DMS79 treated with DMSO at 0.1 percent for 48 hours (cell line): Measurements from ENCODE around the gene LSM8.
A peak's percentile ranks its signal among the peaks of the same experiment; 100 is the strongest.
"Not testable (repeated sequence)": the region's sequence is repeated elsewhere in the genome, so short reads cannot be mapped to it uniquely, and the experiment has no call there.

Source experiments
- DNase-seq: peaks from one replicate; lab custom pipeline; 2025; lab: John Stamatoyannopoulos, UW

The LSM8 gene

DNA sequence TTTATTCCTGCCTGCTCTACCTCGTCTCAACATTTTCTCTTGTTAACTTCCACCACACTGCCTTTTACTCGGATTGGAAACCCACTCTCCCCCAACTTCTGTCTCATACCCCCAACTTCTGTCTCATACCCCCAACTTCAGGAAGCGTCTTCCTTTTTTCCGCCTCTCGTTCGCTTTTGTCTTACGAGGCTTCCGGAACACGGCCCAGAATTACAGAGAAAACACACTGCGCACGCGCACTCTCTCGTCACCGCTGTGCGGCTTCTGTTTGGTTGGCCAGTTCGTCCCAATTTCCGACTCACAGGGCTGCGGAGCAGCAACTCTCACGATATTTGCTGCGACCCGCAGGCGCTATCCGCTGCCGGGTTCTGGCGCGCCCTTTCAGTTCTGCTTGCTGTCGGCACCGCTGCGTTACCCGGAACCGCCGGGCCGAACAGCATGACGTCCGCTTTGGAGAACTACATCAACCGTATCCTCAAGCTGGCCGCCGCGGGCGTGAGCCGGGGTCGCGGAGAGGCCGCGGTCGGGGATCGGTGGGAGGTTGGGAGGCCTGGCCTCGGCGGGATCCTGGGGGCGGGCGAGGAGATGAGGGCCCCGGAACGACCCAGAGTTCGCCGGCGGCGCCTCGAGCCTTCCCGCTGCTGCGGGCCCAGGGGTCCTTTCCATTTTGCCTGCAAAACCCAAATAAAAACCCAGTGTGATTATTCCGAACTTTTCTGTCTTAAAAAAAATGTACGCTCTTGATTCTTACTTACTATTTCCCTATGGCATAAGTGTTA is at the start of gene LSM8:
Gene LSM8 (plus strand): TSS at position 379 of the 779 bp plus-strand sequence. CDS start 60 bp downstream, at position 439.
- DNase-seq = peak; percentile 100

DNA sequence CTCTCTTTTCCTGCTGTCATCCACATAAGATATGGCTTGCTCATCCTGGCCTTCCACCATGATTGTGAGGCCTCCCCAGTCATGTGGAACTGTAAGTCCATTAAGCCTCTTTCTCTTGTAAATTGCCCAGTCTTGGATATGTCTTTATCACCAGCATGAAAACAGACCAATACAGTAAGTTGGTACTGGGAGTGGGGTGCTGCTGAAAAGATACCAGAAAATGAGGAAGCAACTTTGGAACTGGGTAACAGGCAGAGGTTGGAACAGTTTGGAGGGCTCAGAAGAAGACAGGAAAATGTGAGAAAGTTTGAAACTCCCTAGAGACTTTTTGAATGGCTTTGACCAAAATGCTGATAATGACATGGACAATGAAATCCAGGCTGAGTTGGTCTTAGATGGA is 49.5 kb upstream of the LSM8 start:
- DNase-seq = not testable (repeated sequence)

DNA sequence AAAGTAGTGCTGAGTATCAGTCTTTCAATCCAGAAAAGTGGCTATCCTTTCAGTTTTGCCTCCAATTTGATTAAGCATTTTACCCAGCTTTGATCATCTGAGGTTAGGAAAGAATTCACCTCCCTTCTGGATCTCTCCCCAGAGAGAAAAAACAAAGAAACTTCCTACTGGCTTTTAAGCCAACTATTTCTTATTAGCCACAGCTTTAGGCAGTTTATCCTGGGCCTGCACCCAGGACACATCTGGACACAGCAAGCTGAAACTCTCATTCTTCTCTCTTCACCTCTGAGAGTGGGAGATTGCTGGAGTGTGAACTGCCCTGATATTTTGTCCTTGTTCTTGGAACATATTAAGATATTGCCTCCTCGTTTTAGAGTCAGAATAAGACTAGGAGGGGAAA is 43.5 kb upstream of the LSM8 start:
- DNase-seq = no peak

DNA sequence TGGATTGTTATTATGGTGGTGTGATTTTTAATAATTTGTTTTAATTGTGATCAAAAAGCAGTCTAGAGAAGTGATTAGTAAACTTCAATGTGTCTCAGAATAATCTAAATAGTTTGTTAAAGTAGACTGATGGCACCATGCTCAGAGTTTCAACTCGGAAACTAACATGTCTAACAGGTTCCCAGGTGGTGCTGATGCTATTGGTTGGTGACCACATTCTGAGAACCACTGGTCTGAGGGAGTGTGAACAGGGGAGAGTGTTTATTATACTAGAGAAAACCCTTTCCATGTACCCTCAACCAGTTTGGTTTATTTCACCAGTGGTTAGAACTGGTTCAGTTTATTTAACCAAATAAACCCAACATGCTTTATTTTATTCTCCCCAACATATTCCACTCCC is 42.0 kb upstream of the LSM8 start:
- DNase-seq = no peak

DNA sequence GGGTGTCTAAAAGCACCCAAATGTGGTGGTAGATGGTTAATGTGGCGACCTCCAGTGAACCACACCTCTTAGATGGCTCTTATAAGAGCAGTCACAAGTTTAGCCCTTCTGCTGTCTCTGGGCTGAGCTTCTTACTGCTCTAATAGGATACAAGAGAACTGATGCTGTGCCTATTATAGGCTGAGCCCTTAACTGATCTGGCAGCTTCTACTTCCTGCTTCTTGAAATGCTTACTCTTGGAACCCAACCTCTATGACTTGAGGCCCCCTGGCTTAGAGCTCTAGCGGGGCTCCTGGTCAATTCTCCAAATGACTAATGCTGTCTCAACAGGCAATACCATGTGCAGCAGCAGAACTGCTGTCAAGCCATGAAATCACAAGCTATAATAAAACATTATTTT is 35.0 kb upstream of the LSM8 start:
- no peak for DNase-seq

DNA sequence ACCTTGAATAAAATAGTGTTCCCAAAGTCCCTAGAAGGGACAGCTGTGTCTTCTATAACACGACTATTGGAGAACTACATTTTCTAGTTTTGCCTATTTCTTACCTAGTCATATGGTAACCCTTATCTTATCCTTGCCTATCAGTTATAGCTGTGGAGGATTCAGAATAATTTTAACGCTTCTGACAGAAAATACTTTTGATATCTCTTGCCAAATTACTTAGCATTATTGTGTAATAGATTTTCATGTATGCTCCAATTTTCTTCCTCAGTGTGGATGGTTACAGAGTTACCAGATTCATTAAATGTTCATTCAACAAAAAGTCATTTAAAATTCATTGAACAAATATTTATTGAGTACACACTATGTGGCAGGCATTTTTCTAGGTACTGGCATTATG is 34.6 kb upstream of the LSM8 start:
- DNase-seq = no peak

DNA sequence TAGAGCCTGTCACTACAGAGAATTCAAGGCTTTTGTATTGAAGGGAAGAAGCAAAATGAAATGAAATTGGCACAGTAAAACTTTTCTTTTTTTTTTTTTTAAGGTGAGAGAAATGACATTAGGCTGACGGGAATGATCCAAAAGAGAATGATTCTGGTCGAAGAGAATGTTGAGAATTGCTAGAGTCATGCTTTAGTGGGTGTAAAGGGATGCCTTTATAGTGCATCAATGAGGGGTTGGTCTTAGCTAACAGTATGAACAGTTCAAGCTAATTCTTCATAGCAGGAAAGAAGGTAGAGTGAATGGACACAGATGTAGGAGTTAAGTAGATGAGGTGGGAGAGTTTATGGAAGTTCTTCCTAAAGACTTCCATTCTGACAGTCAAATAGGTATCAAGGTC is 32.3 kb upstream of the LSM8 start:
- no peak for DNase-seq

DNA sequence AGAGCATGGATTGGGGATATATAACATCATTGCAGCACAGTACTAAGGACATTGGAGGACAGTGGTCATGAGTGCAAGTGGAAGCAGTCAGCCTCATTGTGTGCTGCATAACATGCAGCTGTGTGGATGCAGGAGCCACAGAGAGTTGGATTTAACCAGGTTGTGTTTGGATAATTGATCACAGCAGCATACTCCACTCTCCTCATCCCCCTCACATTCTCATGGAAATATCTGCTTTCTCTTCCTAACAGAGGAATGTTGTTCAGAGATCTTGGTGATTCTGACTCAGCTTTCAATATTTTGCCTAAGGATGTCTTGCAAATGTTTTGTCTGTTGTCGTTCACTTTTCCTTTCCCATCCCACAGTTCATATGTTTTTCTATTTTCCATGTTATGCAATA is 31.8 kb upstream of the LSM8 start:
- no peak for DNase-seq

DNA sequence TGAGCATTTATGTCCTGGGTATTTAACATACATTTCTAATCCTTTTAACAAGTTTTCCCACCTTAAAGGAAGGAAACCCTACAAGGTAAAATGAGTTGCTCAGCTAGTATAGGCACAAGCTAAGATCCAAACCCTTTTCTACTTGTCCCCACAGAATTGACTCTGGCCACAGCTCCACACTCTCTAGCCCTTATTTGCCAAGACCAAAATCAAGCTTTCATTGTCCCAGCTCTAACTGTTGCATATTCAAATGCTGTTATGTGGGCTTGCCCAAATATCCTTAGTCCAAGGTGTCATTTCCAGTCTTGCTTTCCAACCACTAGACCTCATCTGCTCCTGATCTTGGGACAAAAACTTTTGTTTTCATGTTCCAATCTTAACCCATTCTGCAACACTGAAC is 31.3 kb upstream of the LSM8 start:
- DNase-seq = no peak

DNA sequence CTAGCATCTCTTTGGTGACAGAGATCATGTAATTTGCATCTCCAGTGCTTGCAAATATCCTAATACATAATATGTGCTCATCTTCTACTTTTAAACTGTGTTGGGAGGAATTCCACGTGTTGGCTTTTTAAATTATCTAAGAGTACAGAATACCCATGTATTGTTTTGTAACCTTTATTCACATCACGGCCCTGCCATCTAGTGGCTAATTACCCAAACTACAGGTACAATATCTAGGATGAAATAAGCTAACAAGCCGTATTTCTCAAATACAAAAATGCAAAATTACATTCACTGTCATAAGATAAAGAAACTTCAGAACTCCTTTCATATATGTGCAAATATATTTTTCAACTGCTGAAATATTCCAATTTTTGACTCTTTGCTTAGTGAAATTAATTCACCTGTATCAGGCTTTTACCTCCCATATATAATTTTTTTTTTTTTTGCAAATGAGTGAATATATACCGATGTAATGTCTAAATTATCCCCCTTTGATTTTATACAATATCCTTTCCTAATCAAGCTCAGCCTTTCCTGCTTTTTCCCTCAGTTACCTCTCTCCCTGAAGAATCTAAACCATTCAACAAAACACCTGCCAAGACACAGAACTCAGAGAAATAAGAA is 30.3 kb upstream of the LSM8 start:
- DNase-seq = no peak

DNA sequence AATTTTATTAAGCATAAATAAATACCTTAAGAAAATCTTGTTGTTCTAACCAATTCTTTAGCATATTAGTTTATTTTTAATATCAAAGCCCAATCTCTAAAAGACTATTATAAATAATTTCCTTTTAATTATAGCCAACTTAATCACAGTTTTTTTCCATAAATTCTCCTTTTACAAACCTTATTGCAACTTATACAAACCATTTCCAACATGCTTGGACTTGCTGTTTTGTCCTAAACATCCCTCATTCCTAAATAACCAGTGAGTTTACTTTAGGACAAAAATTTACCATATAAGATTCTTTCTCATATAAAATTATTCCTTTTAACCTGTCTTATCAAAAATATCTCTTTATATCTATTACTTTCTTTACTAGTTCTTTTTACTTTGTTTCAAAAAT is 25.2 kb upstream of the LSM8 start:
- DNase-seq = peak; percentile 17

DNA sequence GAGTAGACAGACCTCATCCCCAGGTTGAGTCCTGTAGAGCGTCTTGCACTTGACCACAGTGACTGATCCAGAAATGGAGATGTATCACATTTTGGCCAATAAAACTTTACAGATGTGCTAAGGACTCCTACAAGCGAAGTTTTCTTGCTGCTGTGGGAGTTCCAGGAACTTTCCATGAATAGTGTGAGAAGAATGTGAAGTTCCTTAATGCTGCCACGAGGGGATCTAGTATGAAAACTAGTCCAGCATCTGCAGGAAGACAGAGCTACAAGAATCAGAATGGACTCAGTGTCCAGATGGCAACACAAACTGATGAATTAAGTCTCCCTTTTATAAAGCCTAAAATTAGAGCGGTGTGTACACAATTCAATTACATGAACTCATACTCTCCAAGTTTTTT is 14.8 kb upstream of the LSM8 start:
- no peak for DNase-seq

DNA sequence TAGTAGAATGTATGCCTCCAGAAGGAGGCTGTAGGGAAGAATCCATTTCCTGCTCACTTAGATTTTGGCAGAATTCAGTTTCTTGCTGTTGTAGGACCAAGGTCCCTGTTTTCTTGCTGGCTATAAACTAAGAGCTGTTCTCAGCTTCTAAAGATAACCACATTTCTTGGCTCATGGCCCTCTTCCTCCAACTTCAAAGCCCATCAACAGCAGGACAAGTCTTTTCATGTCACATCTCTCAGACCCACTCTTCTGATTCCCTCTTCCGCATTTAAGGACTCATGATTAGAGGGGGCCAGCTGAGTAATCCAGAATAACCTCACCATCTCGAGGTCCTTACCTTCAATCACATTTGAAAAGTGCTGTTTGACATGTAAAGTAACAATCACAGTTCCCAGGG is 8.2 kb upstream of the LSM8 start:
- DNase-seq = peak; percentile 91

DNA sequence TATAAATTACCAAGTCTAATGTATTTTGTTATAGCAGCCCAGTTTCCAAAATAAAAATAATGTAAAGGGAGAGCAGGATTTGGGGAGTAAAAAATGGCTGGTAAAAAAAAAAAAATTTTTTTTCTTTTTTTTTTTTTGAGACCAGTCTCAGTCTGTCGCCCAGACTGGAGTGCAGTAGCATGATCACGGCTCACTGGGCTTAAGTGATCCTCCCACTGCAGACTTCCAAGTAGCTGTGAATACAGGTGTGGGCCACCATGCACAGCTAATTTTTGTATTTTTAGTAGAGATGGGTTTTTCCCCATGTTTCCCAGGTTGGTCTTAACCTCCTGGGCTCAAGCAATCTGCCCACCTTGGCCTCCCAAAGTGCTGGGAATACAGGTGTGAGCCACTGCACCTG is 4.8 kb upstream of the LSM8 start:
- DNase-seq = no peak

DNA sequence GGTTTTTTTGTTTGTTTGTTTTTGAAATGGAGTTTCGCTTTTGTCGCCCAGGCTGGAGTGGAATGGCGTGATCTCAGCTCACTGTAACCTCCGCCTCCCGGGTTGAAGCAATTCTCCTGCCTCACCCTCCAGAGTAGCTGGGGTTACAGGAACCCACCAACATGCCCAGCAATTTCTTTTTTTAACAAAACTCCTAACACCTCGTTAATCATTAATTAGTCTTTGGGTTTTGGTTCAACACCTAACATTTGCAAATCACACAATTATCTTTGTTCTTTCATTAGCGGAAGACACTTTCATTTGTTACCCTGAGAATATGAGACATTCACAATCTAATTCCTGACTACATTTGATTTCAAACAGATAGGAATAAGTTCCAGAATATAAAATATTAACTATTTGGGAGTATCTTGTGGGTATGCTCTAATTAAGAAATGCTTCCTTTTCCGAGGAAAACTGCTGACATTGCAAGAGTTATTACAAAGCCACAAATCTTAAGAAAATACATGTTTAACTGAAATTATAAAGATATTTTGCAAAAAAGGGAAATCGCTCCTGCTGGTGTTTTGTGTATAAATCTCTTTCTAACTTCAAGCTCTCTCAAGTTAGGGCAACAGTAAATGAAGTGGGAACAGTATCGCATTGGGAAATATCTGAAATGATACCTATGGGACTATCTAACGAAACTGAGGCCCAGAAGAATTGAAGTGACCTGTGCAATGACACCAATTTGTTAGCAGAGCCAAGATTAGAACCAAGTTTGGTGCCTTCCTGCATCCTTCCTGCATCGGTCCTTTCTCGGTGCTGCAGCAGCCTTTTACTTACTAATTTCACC is 1.2 kb upstream of the LSM8 start:
- DNase-seq = peak; percentile 59

DNA sequence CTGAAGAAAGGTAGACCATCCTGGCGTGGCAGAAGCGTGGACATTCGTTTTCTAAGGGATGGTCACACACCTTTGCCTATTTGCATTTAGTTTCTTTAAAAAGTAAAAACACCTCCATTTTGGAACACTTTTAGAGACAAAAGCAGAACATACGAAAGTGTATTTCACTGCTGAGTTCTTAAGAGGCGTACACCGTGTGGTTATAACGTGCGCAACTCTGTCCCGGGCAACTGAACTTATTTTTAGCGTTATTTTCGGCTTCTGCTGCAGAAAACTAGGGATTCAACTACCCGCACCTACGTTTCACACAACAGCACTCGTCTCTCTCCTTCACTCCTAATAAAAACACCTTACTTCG is 557 bp upstream of the LSM8 start:
- no peak for DNase-seq

DNA sequence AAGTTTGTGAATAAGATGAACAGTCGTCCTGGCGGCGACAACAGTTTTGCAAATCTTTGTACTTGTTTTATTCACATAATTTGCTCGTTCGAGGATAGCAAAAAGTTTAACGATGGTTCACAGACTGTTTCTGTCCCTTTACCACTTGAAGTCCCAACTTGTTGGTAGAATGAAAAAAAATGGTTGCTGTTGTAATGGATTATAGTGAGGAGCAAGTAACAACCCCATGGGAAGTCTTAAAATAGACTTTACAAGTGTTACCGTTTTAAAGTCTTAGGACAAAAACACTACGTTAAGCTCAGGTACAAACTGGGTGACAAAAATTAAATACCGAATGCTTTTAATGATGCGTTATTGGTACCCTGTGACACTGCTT is 589 bp downstream of the LSM8 start:
- DNase-seq = peak; percentile 69

DNA sequence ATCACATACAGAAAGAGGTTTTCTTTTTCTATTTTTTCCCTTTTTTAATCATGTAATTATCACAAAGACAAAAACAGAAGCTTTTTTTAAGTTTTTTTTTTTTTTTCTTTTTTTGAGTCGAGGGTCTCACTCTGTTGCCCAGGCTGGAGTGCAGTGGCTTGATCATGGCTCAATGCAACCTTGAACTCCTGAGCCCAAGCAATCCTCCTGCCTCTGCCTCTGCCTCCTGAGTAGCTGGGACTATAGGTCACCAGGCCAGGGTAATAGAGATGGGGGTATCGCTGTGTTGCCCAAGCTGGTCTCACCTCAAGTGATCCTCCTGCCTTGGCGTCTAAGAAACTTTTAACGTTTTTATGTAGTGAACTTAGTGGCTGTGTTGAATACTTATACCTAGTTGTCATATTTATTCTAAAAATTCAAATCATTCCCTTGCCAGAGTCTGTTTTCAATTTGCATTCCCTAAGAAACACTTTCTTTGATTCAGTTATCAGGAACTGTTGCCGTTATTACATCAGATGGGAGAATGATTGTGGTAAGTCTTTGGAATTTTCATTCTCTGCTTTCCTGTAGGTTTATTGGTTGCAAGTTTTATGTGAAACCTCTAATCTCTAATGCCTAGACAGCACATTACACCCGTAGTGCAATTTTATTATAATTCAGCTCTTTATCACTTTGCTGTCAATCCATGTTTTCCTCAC is 1.3 kb downstream of the LSM8 start:
- no peak for DNase-seq

DNA sequence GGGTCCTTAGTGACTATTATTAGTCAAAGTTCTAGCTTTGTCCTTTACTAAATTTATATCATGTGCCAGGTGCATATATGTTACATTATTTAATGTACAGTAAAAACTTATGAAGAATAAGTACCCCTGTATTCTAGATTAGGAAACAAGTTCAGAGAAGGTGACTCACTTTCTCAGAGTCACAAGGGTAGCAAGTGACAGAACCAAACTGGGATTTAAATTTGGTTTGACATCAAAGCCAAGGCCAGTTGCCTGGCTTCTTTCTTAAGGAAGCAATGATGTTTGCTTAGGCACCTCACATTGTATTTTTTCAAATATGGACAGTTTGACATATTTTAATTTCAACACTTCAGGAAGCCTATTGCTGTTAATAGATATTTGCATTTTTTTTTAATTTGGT is 2.5 kb downstream of the LSM8 start:
- DNase-seq = no peak

DNA sequence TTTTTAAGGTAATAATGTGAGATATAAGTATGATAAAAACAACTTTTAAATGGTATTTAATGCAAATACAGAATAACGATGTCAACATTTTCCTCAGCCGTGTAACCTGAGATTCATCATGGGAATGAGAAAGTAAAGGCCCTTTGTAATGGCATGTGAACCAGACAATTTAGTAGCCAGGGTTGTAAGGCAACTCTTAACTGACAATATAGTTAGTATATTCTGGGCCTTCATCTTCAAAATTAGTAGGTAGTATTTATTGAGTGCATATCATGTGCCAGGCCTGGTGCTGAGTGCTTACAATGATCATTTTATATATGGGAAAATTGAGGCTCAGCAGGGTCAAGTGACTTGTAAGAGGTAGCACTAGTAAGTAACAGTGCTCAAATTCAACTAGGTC is 10.6 kb downstream of the LSM8 start:
- no peak for DNase-seq

DNA sequence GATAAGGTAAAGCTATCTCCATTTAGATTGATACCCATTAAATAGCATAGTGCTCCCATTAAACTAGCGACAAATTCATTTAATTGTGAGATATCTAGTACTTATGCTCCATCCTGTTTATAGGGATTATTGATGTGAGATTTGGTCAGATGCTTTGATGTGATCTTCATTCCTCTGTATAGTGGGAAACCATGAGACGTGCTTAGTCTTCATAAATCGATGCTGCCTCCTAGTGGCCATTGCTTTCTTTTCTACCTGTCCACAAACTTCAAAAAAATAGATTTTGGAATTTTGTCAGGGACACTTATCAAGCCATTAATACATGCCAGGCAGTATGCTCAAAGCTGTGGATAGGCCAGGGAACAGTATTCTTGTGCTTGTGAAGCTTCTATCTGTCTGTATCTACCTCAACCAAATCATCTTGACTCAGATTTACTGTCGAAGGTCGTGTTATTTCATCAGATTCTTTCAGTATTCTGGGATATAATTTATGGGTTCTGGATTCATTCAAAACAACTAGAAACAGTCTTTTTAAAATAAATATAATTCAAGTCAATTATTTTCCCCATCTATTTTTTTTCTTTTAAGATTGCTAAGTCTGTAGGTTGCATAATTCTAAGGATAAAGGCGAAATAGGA is 12.0 kb downstream of the LSM8 start:
- peak; percentile 78 for DNase-seq

DNA sequence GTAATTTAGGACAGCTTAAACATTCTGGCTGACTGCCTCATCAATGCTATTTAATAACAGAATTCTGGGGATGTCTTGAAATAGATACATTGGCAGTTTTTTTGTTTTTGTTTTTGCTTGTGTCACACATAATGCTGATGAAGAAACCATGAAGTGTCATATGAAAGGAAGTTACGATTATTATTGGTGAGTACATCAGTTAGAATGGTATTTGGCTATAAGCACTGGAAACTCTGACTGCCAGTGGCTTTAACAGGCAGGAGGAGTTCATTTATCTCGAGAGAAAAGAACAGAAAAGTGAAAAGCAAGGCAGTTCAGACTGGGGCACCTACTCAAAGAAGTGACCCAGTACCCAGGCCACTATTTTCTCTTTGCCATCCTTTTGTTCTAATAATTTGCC is 18.1 kb downstream of the LSM8 start:
- no peak for DNase-seq
